SK-N-SH treated with all-trans-retinoic acid at 6 μM for 48 hours (cell line): ENCODE measurements around the gene GALNT15.

ENCODE experiments used
- ATAC-seq: fragments of 200-7000 bp; cut with Tn5 transposase; 3 replicates; pipeline ENCODE4 v1.9.1; 2020; ENCODE audit warnings: mild to moderate bottlenecking, moderate library complexity
- ARNTL ChIP-seq: fragments of 450-650 bp; formaldehyde crosslinking; IDR thresholded peaks from 2 replicates; pipeline ENCODE4 v1.5.0; 2020; ENCODE audit warnings: low read depth, mild to moderate bottlenecking, moderate library complexity, borderline replicate concordance
- BACH2 ChIP-seq: fragments of 250-450 bp; sonication (Bioruptor Pico); IDR thresholded peaks from 2 replicates; pipeline ENCODE4 v1.9.0; 2021; ENCODE audit warnings: mild to moderate bottlenecking, borderline replicate concordance
- CSDC2 ChIP-seq: fragments of 250-450 bp; sonication (Bioruptor Pico); IDR thresholded peaks from 2 replicates; pipeline ENCODE4 v1.5.0; 2020; ENCODE audit warnings: mild to moderate bottlenecking, moderate library complexity
- ESRRG ChIP-seq: fragments of 250-450 bp; sonication (Bioruptor Pico); IDR thresholded peaks from 2 replicates; pipeline ENCODE4 v1.6.1; 2021; ENCODE audit warnings: mild to moderate bottlenecking
- PPARA ChIP-seq: fragments of 250-450 bp; sonication (Bioruptor Pico); IDR thresholded peaks from 2 replicates; pipeline ENCODE4 v1.5.0; 2020; ENCODE audit warnings: mild to moderate bottlenecking, borderline replicate concordance
- SNAI2 ChIP-seq: fragments of 250-450 bp; sonication (Bioruptor Pico); IDR thresholded peaks from 2 replicates; pipeline ENCODE4 v1.5.0; 2020; ENCODE audit warnings: mild to moderate bottlenecking, moderate library complexity
- TCF4 ChIP-seq: fragments of 250-450 bp; sonication (Bioruptor Pico); IDR thresholded peaks from 2 replicates; pipeline ENCODE4 v1.8.0; 2021; ENCODE audit warnings: mild to moderate bottlenecking, moderate library complexity, borderline replicate concordance
- TOX ChIP-seq: fragments of 250-450 bp; sonication (Bioruptor Pico); IDR thresholded peaks from 2 replicates; pipeline ENCODE4 v1.8.0; 2021; ENCODE audit warnings: mild to moderate bottlenecking, moderate library complexity, borderline replicate concordance
- ZC3H10 ChIP-seq: fragments of 250-450 bp; sonication (Bioruptor Pico); IDR thresholded peaks from 2 replicates; pipeline ENCODE4 v1.5.1; 2021; ENCODE audit warnings: mild to moderate bottlenecking, moderate library complexity
- ZFP3 ChIP-seq: fragments of 250-450 bp; sonication (Bioruptor Pico); IDR thresholded peaks from 2 replicates; pipeline ENCODE4 v1.5.0; 2020; ENCODE audit warnings: mild to moderate bottlenecking, moderate library complexity
- ZFP30 ChIP-seq: fragments of 450-650 bp; formaldehyde crosslinking; IDR thresholded peaks from 2 replicates; pipeline ENCODE4 v1.5.0; 2022; ENCODE audit warnings: mild to moderate bottlenecking, moderate library complexity
- ZNF565 ChIP-seq: fragments of 450-650 bp; formaldehyde crosslinking; conservative IDR thresholded peaks from 2 replicates; pipeline ENCODE4 v1.5.0; 2020; ENCODE audit warnings: low read depth, mild to moderate bottlenecking, moderate library complexity
- ZNF70 ChIP-seq: fragments of 450-650 bp; formaldehyde crosslinking; IDR thresholded peaks from 2 replicates; pipeline ENCODE4 v1.5.0; 2020; ENCODE audit warnings: mild to moderate bottlenecking, moderate library complexity
- ZNF8 ChIP-seq: fragments of 450-650 bp; formaldehyde crosslinking; IDR thresholded peaks from 2 replicates; pipeline ENCODE4 v1.5.0; 2020; ENCODE audit warnings: mild to moderate bottlenecking, moderate library complexity
- TF ChIP-seq, protein P1 (sequence below): fragments of 250-450 bp; sonication (Bioruptor Pico); IDR thresholded peaks from 2 replicates; pipeline ENCODE4 v1.5.1; 2020; ENCODE audit warnings: low read depth, mild to moderate bottlenecking, moderate library complexity
- TF ChIP-seq, protein P2 (sequence below): fragments of 250-450 bp; sonication (Bioruptor Pico); IDR thresholded peaks from 2 replicates; pipeline ENCODE4 v1.5.1; 2021; ENCODE audit warnings: mild to moderate bottlenecking, moderate library complexity
- TF ChIP-seq, protein P3 (sequence below): fragments of 250-450 bp; sonication (Bioruptor Pico); IDR thresholded peaks from 2 replicates; pipeline ENCODE4 v1.8.0; 2020; ENCODE audit warnings: mild to moderate bottlenecking, moderate library complexity, borderline replicate concordance
- TF ChIP-seq, protein P4 (sequence below): fragments of 250-450 bp; sonication (Bioruptor Pico); IDR thresholded peaks from 2 replicates; pipeline ENCODE4 v1.5.0; 2020; ENCODE audit warnings: mild to moderate bottlenecking, moderate library complexity
- TF ChIP-seq, protein P5 (sequence below): fragments of 250-450 bp; sonication (Bioruptor Pico); IDR thresholded peaks from 2 replicates; pipeline ENCODE4 v1.8.0; 2021; ENCODE audit warnings: low read depth, mild to moderate bottlenecking, moderate library complexity, borderline replicate concordance

Gene GALNT15

DNA sequence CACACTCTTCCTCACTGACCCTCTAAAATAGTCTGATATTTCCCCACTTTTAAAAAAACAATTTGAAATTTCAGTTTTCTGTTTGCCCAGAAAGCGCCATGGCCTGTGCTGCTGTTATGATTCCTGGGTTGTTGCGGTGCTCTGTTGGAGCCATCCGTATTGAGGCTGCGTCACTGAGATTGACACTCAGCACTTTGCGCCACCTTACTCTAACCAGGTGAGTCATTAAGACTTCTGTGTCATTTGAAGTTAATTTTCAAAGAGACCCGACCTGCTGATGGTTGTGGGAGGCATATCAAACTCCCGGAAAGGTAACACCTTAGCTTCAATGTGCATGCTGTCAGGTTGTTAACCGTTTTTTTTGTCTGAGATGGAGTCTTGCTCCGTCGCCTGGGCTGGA lies 96.4 kb downstream of the GALNT15 start:
- ATAC-seq = no peak
- TF ChIP-seq ZFP30 = no peak
- TF ChIP-seq, protein P1, sequence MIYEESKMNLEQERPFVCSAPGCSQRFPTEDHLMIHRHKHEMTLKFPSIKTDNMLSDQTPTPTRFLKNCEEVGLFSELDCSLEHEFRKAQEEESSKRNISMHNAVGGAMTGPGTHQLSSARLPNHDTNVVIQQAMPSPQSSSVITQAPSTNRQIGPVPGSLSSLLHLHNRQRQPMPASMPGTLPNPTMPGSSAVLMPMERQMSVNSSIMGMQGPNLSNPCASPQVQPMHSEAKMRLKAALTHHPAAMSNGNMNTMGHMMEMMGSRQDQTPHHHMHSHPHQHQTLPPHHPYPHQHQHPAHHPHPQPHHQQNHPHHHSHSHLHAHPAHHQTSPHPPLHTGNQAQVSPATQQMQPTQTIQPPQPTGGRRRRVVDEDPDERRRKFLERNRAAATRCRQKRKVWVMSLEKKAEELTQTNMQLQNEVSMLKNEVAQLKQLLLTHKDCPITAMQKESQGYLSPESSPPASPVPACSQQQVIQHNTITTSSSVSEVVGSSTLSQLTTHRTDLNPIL (CRISPR knock-in tag) = no peak
- no peak for TF ChIP-seq ZC3H10 (CRISPR knock-in tag)
- TF ChIP-seq CSDC2 (CRISPR knock-in tag) = no peak
- no peak for TF ChIP-seq SNAI2 (CRISPR knock-in tag)
- TF ChIP-seq, protein P2, sequence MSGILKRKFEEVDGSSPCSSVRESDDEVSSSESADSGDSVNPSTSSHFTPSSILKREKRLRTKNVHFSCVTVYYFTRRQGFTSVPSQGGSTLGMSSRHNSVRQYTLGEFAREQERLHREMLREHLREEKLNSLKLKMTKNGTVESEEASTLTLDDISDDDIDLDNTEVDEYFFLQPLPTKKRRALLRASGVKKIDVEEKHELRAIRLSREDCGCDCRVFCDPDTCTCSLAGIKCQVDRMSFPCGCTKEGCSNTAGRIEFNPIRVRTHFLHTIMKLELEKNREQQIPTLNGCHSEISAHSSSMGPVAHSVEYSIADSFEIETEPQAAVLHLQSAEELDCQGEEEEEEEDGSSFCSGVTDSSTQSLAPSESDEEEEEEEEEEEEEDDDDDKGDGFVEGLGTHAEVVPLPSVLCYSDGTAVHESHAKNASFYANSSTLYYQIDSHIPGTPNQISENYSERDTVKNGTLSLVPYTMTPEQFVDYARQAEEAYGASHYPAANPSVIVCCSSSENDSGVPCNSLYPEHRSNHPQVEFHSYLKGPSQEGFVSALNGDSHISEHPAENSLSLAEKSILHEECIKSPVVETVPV = no peak

DNA sequence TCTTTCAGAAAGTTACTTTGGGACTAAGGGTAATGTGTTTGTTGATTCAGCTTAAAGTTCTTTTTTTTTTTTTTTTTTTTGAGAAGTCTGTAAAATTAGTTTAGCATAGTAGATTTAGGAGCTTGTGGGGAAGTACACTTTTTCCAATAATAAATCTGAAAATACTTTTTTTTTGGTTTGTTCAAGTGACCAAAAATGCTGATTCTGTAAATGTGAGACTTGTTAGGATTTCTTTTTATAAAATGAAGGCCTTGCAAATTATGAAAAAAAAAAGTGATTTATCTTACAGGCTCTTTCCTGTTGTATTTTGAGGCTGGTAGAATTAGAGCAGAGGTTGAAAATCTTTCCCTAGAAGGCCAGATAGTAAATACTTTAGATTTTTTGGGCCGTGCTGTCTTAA lies 98.1 kb downstream of the GALNT15 start:
- no peak for TF ChIP-seq ESRRG (CRISPR knock-in tag)
- TF ChIP-seq, protein P3, sequence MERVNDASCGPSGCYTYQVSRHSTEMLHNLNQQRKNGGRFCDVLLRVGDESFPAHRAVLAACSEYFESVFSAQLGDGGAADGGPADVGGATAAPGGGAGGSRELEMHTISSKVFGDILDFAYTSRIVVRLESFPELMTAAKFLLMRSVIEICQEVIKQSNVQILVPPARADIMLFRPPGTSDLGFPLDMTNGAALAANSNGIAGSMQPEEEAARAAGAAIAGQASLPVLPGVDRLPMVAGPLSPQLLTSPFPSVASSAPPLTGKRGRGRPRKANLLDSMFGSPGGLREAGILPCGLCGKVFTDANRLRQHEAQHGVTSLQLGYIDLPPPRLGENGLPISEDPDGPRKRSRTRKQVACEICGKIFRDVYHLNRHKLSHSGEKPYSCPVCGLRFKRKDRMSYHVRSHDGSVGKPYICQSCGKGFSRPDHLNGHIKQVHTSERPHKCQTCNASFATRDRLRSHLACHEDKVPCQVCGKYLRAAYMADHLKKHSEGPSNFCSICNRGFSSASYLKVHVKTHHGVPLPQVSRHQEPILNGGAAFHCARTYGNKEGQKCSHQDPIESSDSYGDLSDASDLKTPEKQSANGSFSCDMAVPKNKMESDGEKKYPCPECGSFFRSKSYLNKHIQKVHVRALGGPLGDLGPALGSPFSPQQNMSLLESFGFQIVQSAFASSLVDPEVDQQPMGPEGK (CRISPR knock-in tag) = no peak
- TF ChIP-seq ZNF8 (CRISPR knock-in tag) = no peak
- no peak for TF ChIP-seq CSDC2 (CRISPR knock-in tag)
- TF ChIP-seq ARNTL = no peak
- no peak for TF ChIP-seq SNAI2 (CRISPR knock-in tag)
- no peak for TF ChIP-seq PPARA (CRISPR knock-in tag)
- no peak for TF ChIP-seq ZNF70 (CRISPR knock-in tag)

DNA sequence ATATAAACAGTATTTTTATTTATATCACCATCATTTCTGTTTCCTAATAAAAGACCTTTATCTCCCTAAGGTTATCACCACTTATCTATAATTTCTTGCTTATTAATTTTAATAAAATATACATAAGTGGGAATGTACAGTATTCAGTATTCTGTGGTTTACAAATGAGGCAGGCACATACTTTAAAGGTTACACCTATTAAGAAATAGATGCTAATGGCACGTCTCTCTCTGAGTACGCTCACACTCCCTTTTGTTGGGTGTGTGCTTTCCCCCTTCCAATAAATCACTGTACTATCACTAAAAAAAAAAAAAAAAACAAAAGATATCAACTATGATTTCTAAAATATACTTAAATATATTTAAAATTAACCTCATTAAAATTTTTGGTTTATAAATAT lies 99.4 kb downstream of the GALNT15 start:
- no peak for ATAC-seq
- no peak for TF ChIP-seq ESRRG (CRISPR knock-in tag)
- TF ChIP-seq PPARA (CRISPR knock-in tag) = no peak
- no peak for TF ChIP-seq TOX
- TF ChIP-seq SNAI2 (CRISPR knock-in tag) = no peak
- TF ChIP-seq, protein P4, sequence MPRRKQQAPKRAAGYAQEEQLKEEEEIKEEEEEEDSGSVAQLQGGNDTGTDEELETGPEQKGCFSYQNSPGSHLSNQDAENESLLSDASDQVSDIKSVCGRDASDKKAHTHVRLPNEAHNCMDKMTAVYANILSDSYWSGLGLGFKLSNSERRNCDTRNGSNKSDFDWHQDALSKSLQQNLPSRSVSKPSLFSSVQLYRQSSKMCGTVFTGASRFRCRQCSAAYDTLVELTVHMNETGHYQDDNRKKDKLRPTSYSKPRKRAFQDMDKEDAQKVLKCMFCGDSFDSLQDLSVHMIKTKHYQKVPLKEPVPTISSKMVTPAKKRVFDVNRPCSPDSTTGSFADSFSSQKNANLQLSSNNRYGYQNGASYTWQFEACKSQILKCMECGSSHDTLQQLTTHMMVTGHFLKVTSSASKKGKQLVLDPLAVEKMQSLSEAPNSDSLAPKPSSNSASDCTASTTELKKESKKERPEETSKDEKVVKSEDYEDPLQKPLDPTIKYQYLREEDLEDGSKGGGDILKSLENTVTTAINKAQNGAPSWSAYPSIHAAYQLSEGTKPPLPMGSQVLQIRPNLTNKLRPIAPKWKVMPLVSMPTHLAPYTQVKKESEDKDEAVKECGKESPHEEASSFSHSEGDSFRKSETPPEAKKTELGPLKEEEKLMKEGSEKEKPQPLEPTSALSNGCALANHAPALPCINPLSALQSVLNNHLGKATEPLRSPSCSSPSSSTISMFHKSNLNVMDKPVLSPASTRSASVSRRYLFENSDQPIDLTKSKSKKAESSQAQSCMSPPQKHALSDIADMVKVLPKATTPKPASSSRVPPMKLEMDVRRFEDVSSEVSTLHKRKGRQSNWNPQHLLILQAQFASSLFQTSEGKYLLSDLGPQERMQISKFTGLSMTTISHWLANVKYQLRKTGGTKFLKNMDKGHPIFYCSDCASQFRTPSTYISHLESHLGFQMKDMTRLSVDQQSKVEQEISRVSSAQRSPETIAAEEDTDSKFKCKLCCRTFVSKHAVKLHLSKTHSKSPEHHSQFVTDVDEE (CRISPR knock-in tag) = no peak
- TF ChIP-seq ZFP30 = no peak
- TF ChIP-seq, protein P5, sequence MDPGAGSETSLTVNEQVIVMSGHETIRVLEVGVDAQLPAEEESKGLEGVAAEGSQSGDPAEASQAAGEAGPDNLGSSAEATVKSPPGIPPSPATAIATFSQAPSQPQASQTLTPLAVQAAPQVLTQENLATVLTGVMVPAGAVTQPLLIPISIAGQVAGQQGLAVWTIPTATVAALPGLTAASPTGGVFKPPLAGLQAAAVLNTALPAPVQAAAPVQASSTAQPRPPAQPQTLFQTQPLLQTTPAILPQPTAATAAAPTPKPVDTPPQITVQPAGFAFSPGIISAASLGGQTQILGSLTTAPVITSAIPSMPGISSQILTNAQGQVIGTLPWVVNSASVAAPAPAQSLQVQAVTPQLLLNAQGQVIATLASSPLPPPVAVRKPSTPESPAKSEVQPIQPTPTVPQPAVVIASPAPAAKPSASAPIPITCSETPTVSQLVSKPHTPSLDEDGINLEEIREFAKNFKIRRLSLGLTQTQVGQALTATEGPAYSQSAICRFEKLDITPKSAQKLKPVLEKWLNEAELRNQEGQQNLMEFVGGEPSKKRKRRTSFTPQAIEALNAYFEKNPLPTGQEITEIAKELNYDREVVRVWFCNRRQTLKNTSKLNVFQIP (CRISPR knock-in tag) = no peak
- TF ChIP-seq ARNTL = no peak
- TF ChIP-seq, protein P3 (CRISPR knock-in tag) = no peak
- TF ChIP-seq ZC3H10 (CRISPR knock-in tag) = no peak
- no peak for TF ChIP-seq BACH2
- TF ChIP-seq, protein P1 (CRISPR knock-in tag) = no peak
- no peak for TF ChIP-seq ZFP3
- no peak for TF ChIP-seq TCF4
- no peak for TF ChIP-seq ZNF565 (CRISPR knock-in tag)

More for the DNA sequence above, 98.1 kb downstream of the GALNT15 start:
- no peak for ATAC-seq
